K562 (cell line): ENCODE measurements around the gene VIPR2. TPM values are rescaled to one million over a fixed set of nuclear protein-coding genes. Genes with fewer than 3 reads are reported as not detected.

ENCODE experiments used
- ATAC-seq: fragments of 200-7000 bp; cut with Tn5 transposase; 3 replicates; pipeline ENCODE4 v1.9.1; 2020; ENCODE audit warnings: moderate library complexity
- BruUV-seq: library from RNA; stranded (reverse); fragments of 400-500 nt; replicated peaks from 2 replicates; lab custom pipeline; 2021; lab: Mats Ljungman, UMichigan
- CTCF ChIA-PET: fragments of 300-600 bp; formaldehyde crosslinking; extraction: SDS; loops from one replicate; lab custom pipeline; 2021; ENCODE audit warnings: low intra/inter-chr PET ratio; lab: Yijun Ruan, JAX
- POLR2A ChIA-PET: fragments of 300-600, 350-650 bp; sonication (Branson Sonifier 250); formaldehyde crosslinking; extraction: SDS; loops from one replicate; lab custom pipeline; 2021; ENCODE audit warnings: antibody characterized with exemption, inconsistent platforms; lab: Yijun Ruan, JAX
- DNase-seq, 4 experiments: peaks; one replicate each; pipeline versions ENCODE4 v3.0.0 to v3.0.0-alpha.2; 2011 to 2018; ENCODE audit warnings: low spot score in 3 of 4, mixed read lengths in 3 of 4; ENCODE audit errors: extremely low read depth in 1 of 4
- FAIRE-seq: peaks from 2 replicates; lab custom pipeline; 2011; peaks lifted over from hg19 to GRCh38; lab: Jason Lieb, UNC
- H2AFZ ChIP-seq: 2 replicates; pipeline ENCODE4 v1.6.0; 2011; ENCODE audit warnings: low read depth, low read length, control low read depth, inconsistent platforms
- H3K27ac ChIP-seq: fragments of 200-600 bp; 3 replicates; pipeline ENCODE4 v1.8.0; 2011; ENCODE audit warnings: low read depth, mild to moderate bottlenecking, control low read depth, inconsistent platforms, low read length, moderate library complexity, mixed read lengths; ENCODE audit errors: extremely low read depth
- H3K27me3 ChIP-seq, 2 experiments: fragments of 300-600 bp in 1 of 2; 2 replicates in 1 of 2; 3 replicates in 1 of 2; pipeline versions ENCODE4 v1.6.0 to v1.8.0; 2011; ENCODE audit warnings: inconsistent platforms in 2 of 2, low read length in 2 of 2, mild to moderate bottlenecking in 1 of 2, mixed read lengths in 1 of 2, moderate library complexity in 1 of 2; ENCODE audit not compliant: control insufficient read depth in 2 of 2, insufficient read depth in 2 of 2
- H3K36me3 ChIP-seq: fragments of 300-600 bp; 3 replicates; pipeline ENCODE4 v1.8.0; 2011; ENCODE audit warnings: mild to moderate bottlenecking, low read length, inconsistent platforms; ENCODE audit not compliant: control insufficient read depth, insufficient read depth
- H3K4me1 ChIP-seq, 2 experiments: fragments of 200-600 bp in 1 of 2; replicated peaks in 1 of 2; 2 replicates in 1 of 2; 3 replicates in 1 of 2; pipeline versions ENCODE4 v1.5.1 to v1.8.0; 2011; ENCODE audit warnings: inconsistent platforms in 2 of 2, low read length in 2 of 2, mild to moderate bottlenecking in 1 of 2, mixed read lengths in 1 of 2, moderate library complexity in 1 of 2; ENCODE audit not compliant: control insufficient read depth in 2 of 2, insufficient read depth in 2 of 2
- H3K4me2 ChIP-seq: 2 replicates; pipeline ENCODE4 v1.6.1; 2011; ENCODE audit warnings: low read length, control low read depth, inconsistent platforms, mixed read lengths; ENCODE audit not compliant: insufficient read depth
- H3K4me3 ChIP-seq: fragments of 200-600 bp; sonication (generic), shearing (Covaris generic); 2 replicates; pipeline ENCODE4 v1.5.1; 2016; ENCODE audit warnings: control low read depth, inconsistent platforms
- H3K79me2 ChIP-seq: fragments of 200-600 bp; 3 replicates; pipeline ENCODE4 v1.8.0; 2011; ENCODE audit warnings: low read length, inconsistent platforms; ENCODE audit not compliant: control insufficient read depth, insufficient read depth
- H3K9ac ChIP-seq, 2 experiments: 2 replicates each; pipeline versions ENCODE4 v1.6.0 to v1.6.1; 2011; ENCODE audit warnings: low read depth in 2 of 2, low read length in 2 of 2, control low read depth in 1 of 2, inconsistent platforms in 1 of 2, mild to moderate bottlenecking in 1 of 2, mixed read lengths in 1 of 2; ENCODE audit not compliant: insufficient read depth in 1 of 2
- H3K9me1 ChIP-seq: one replicate; pipeline ENCODE4 v1.6.0; 2011; ENCODE audit warnings: inconsistent platforms, mild to moderate bottlenecking, low read length, moderate library complexity; ENCODE audit not compliant: control insufficient read depth, insufficient read depth
- H3K9me3 ChIP-seq: replicated peaks from 2 replicates; pipeline ENCODE4 v1.5.1; 2011; ENCODE audit warnings: low read depth, low read length, inconsistent platforms; ENCODE audit not compliant: control insufficient read depth, insufficient read depth
- H4K20me1 ChIP-seq: replicated peaks from 2 replicates; pipeline ENCODE4 v1.6.1; 2011; ENCODE audit warnings: low read length, inconsistent platforms, mixed read lengths; ENCODE audit not compliant: control insufficient read depth, insufficient read depth
- KDM4B ChIP-seq, 2 experiments: fragments of 450-650 bp in 1 of 2; sonication (generic) in 1 of 2; IDR thresholded peaks; 2 replicates each; pipeline ENCODE4 v1.6.1; 2016 to 2017; ENCODE audit warnings: borderline replicate concordance in 2 of 2, antibody characterized with exemption in 1 of 2, low read depth in 1 of 2, mild to moderate bottlenecking in 1 of 2
- RUNX1 ChIP-seq: sonication (generic); IDR thresholded peaks from 2 replicates; pipeline ENCODE4 v1.6.1; 2016; ENCODE audit warnings: antibody characterized with exemption, low read depth
- SRF ChIP-seq, 2 experiments: fragments of 250-450, 450-650 bp in 1 of 2; sonication (Bioruptor Pico) in 1 of 2; sonication (generic) in 1 of 2; formaldehyde crosslinking; IDR thresholded peaks; 2 replicates each; pipeline versions ENCODE4 v1.5.0 to v1.5.1; 2020 to 2022; ENCODE audit warnings: mild to moderate bottlenecking in 1 of 2, missing genetic modification reagents in 1 of 2
- ZNF511 ChIP-seq: sonication (generic); formaldehyde crosslinking; IDR thresholded peaks from 2 replicates; pipeline ENCODE4 v1.8.0; 2022; ENCODE audit warnings: mild to moderate bottlenecking, missing genetic modification reagents
- WGBS: fragments of 100-300 bp; shearing (Covaris generic); methylation state at CpG from one replicate; pipeline ENCODE4 v1.1.6; 2016; ENCODE audit warnings: low coverage, mixed read lengths; ENCODE audit not compliant: insufficient coverage; ENCODE audit errors: missing lambda C conversion rate; 5-methylcytosine and 5-hydroxymethylcytosine counted together
- in situ Hi-C: fragments of 300-500 bp; cut with MboI; formaldehyde crosslinking; loops from 4 replicates; pipeline ENCODE4 v1.15.0; 2018; ENCODE audit warnings: inconsistent platforms, mixed read lengths
- intact Hi-C: fragments of 100-400 bp; cut with micrococcal nuclease; formaldehyde crosslinking; loops from 2 replicates; pipeline ENCODE4 v1.14.2; 2022
- polyA plus RNA-seq, 8 experiments: library from polyadenylated mRNA; depleted of rRNA in 4 of 8; stranded (reverse) in 5 of 8; unstranded in 3 of 8; fragments of >200 nt; fragmentation: Nextera tagmentation in 2 of 8; fragmentation: Illumina TruSeq in 1 of 8; extraction: Ambion mirVana in 2 of 8; extraction: Trizol in 1 of 8; gene quantifications; 2 replicates each; pipeline versions ENCODE4 v1.2.1 to v1.2.3, GENCODE V29; 2011 to 2014; ENCODE audit warnings: inconsistent platforms in 1 of 8, missing spikeins in 1 of 8
- total RNA-seq, 7 experiments: library from RNA; depleted of rRNA in 6 of 7; stranded (reverse); fragments of >200 nt in 6 of 7; fragmentation: Illumina TruSeq in 2 of 7; extraction: Trizol in 2 of 7; gene quantifications; 2 replicates each; pipeline versions ENCODE4 v1.2.1 to v1.2.3, GENCODE V29; 2011 to 2021; ENCODE audit warnings: low replicate concordance in 1 of 7

Gene VIPR2
- total and polyA plus RNA-seq, 9 of the 15 experiments (the other 6 are each of a cell fraction or from before 2014, with no cell fraction given), result 0.04 TPM; not detected in 8

- in situ Hi-C loops, result no loop called here
- Histone ChIP-seq H4K20me1 (peaks cover 4% of the 10 kb centered on the region), H3K9me1 (no peaks in the 10 kb centered on the region), H3K27ac (no peak overlapping the region), H3K79me2 (no peaks in the 10 kb centered on the region), H3K4me2 (no peak overlapping the region), H3K27me3 (peaks cover 78 to 94% of the 10 kb centered on the region in 2 experiments), H3K36me3 (no peaks in the 10 kb centered on the region), H2AFZ (no peak overlapping the region), H3K4me3 (no peak overlapping the region), H3K9me3 (no peaks in the 10 kb centered on the region), H3K9ac (no peak overlapping the region), H3K4me1 (peaks cover 0 to 5% of the 10 kb centered on the region in 2 experiments; a peak in 1 of 5 replicates)
- ATAC-seq (no peak), FAIRE-seq (no peak), DNase-seq (no peak)
- TF ChIP-seq SRF (CRISPR knock-in tag; IDR thresholded peaks at IDR 0.05) (no peak), RUNX1 (no peak), KDM4B (IDR thresholded peaks at IDR 0.05; ENCODE audit: borderline replicate concordance in 2 of 2, low read depth in 1 of 2) (no peak), ZNF511 (no peak)
- BruUV-seq, result no TSS peak
- POLR2A ChIA-PET, result no interaction called here
- 2% methylated on average over 27 of the region's 27 CpGs for WGBS
- intact Hi-C loops, result no loop called here
- CTCF ChIA-PET, result no interaction called here
These were observed 47.7 kb downstream of the VIPR2 start for GRCh38 chr7:159096736-159097581.
